ENCODE measurements around the gene TAB3. TPM values are rescaled to one million over a fixed set of nuclear protein-coding genes. Genes with fewer than 3 reads are reported as not detected.

TAB3 gene
- total and polyA plus RNA-seq, 10 of the 15 experiments (the other 5 are each of a cell fraction or from before 2014, with no cell fraction given): 1.7 to 22.1 (median 9.1) TPM

DNA sequence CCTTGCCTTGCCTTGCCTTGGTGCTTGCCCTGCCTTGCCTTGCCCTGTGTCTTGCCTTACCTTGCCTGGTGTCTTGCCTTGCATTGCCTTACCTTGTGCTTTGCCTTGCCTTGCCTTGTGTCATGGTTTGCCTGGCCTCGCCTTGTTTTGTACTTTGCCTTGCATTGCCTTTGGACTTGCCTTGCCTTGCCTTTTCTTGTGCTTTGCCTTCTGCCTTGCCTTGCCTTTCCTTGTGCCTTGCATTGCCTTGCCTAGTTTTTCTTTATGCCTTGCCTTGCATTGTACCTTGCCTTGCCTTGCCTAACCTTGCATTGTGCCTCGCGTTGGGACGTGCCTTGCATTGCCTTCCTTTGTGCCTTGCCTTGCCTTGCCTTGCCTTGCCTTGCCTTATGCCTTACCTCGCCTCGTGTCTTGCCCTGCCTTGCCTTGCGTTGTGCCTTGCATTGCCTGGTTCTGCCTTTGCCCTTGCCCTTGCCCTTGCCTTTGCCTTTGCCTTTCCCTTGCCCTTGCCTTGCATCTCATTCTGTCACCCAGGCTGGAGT is 82.8 kb downstream of the TAB3 start:
- H3K36me3 ChIP-seq (ENCODE audit: control insufficient read depth in 2 of 2, insufficient read depth in 2 of 2, low read length in 1 of 2): no peaks in the 10 kb centered on the region
- ATAC-seq (no peak), FAIRE-seq (no peak), DNase-seq (ENCODE audit: low read depth, low spot score) (no peak)
- no peak overlapping the region for H2AFZ ChIP-seq (ENCODE audit: control insufficient read depth, low read depth, low read length)
- TF ChIP-seq BACH1 (IDR thresholded peaks at IDR 0.05; ENCODE audit: borderline replicate concordance) (no peak), SREBF1 (IDR thresholded peaks at IDR 0.05; ENCODE audit: low read length) (no peak), SIX5 (IDR thresholded peaks at IDR 0.05; ENCODE audit: low read depth, low read length, severe bottlenecking) (no peak), STAT3 (IDR thresholded peaks at IDR 0.05; ENCODE audit: low read depth, low read length) (no peak), JUNB (IDR thresholded peaks at IDR 0.05) (no peak), ZNF24 (IDR thresholded peaks at IDR 0.05) (no peak), JUND (IDR thresholded peaks at IDR 0.05; ENCODE audit: low read depth, low read length) (no peak), ZNF207 (IDR thresholded peaks at IDR 0.05; ENCODE audit: borderline replicate concordance) (no peak), STAT1 (conservative IDR thresholded peaks at IDR 0.05) (no peak), RELA (IDR thresholded peaks at IDR 0.05; ENCODE audit: borderline replicate concordance, partially characterized antibody) (no peak), BMI1 (IDR thresholded peaks at IDR 0.05; ENCODE audit: borderline replicate concordance) (no peak), TARDBP (IDR thresholded peaks at IDR 0.05; ENCODE audit: borderline replicate concordance) (no peak)
- no TSS peak for BruUV-seq (replicated peaks)
- H3K27ac ChIP-seq (ENCODE audit: control insufficient read depth, insufficient read depth): no peak overlapping the region
- ChIA-PET CTCF (no interaction called here), POLR2A (no interaction called here), RAD21 (ENCODE audit: unreplicated experiment) (no interaction called here), SMC1A (ENCODE audit: uncharacterized antibody, unreplicated experiment) (no interaction called here)
- H4K20me1 ChIP-seq (ENCODE audit: control insufficient read depth, insufficient read depth): no peaks in the 10 kb centered on the region
- no peaks in the 10 kb centered on the region for H3K4me1 ChIP-seq (ENCODE audit: control insufficient read depth, insufficient read depth, low read length)
- H3K4me2 ChIP-seq (ENCODE audit: control insufficient read depth, insufficient read depth): no peak overlapping the region
- in situ Hi-C loops (cut with MboI) (no loop called here), intact Hi-C loops (cut with micrococcal nuclease; ENCODE audit: unreplicated experiment) (no loop called here)
- 24% methylated on average over 7 of the region's 7 CpGs for WGBS (ENCODE audit: insufficient coverage, insufficient replicate concordance, low lambda C conversion rate, missing lambda C conversion rate)
- H3K9me3 ChIP-seq (replicated peaks; ENCODE audit: control insufficient read depth, insufficient read depth, low read length): no peaks in the 10 kb centered on the region; the same call in 2 of the 3 replicates
- H3K79me2 ChIP-seq (ENCODE audit: control insufficient read depth, insufficient read depth, low read length): no peaks in the 10 kb centered on the region
- H3K27me3 ChIP-seq (replicated peaks in 1 of 2; ENCODE audit: control insufficient read depth in 2 of 2, insufficient read depth in 2 of 2, low read length in 1 of 2): no peaks in the 10 kb centered on the region
- no peak overlapping the region for H3K4me3 ChIP-seq
- H3K9ac ChIP-seq (ENCODE audit: control insufficient read depth, insufficient read depth, low read length): no peak overlapping the region

Measured in GM12878 (cell line).